Measurements from ENCODE around the gene DHCR7. TPM values are rescaled to one million over a fixed set of nuclear protein-coding genes. Genes with fewer than 3 reads are reported as not detected.
A peak's percentile ranks its signal among the peaks of the same experiment; 100 is the strongest.

DHCR7 gene
- total RNA-seq, 6 donors from 2014 or later, result 5.2 to 96.1 (median 66.4) TPM

GRCh38 chr11:71418643-71419042, 29.6 kb downstream of the DHCR7 start:
- Histone ChIP-seq H3K27ac (no peak overlapping the region), H3K4me1 (no peaks in the 10 kb centered on the region), H3K36me3 (no peaks in the 10 kb centered on the region), H3K9me3 (no peaks in the 10 kb centered on the region), H3K4me3 (no peak overlapping the region), H3K27me3 (no peaks in the 10 kb centered on the region)
- DNase-seq (no peak), ATAC-seq (ENCODE audit: low FRiP score in 2 of 2) (no peak)
- 62 to 81% methylated on average over 4 to 8 of the region's 8 CpGs for WGBS, 2 donors
- no peak for TF ChIP-seq EP300 (IDR thresholded peaks at IDR 0.05)
- no peak for TF ChIP-seq POLR2AphosphoS5 (IDR thresholded peaks at IDR 0.05)
- TF ChIP-seq, protein P1, sequence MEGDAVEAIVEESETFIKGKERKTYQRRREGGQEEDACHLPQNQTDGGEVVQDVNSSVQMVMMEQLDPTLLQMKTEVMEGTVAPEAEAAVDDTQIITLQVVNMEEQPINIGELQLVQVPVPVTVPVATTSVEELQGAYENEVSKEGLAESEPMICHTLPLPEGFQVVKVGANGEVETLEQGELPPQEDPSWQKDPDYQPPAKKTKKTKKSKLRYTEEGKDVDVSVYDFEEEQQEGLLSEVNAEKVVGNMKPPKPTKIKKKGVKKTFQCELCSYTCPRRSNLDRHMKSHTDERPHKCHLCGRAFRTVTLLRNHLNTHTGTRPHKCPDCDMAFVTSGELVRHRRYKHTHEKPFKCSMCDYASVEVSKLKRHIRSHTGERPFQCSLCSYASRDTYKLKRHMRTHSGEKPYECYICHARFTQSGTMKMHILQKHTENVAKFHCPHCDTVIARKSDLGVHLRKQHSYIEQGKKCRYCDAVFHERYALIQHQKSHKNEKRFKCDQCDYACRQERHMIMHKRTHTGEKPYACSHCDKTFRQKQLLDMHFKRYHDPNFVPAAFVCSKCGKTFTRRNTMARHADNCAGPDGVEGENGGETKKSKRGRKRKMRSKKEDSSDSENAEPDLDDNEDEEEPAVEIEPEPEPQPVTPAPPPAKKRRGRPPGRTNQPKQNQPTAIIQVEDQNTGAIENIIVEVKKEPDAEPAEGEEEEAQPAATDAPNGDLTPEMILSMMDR (IDR thresholded peaks at IDR 0.05), result no peak
- TF ChIP-seq POLR2A (IDR thresholded peaks at IDR 0.05), result no peak

DNA sequence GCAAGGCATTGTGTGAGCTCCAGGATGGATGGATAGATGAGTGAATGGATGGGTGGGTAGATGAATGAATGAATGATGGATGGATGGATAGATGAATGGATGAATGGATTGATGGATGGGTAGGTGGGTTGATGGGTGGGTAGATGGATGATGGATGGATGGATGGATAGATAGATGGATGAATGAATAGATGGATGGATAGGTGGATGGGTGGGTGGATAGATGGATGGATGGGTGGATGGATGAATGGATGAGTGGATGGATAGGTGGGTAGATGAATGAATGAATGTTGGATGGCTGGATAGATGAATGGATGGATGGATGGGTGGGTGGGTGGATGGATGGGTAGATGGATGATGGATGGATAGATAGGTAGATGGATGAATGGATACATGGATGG, 33.5 kb downstream of the DHCR7 start:
- no peaks in the 10 kb centered on the region for H3K36me3 ChIP-seq
- H3K27ac ChIP-seq, result no peak overlapping the region
- ATAC-seq (ENCODE audit: low FRiP score in 2 of 2) (no peak), DNase-seq (no peak)
- no peaks in the 10 kb centered on the region for H3K4me1 ChIP-seq
- TF ChIP-seq, protein P1 (IDR thresholded peaks at IDR 0.05), result no peak
- no peak for TF ChIP-seq POLR2AphosphoS5 (IDR thresholded peaks at IDR 0.05)
- no peak for TF ChIP-seq POLR2A (IDR thresholded peaks at IDR 0.05)
- no peaks in the 10 kb centered on the region for H3K9me3 ChIP-seq
- no peaks in the 10 kb centered on the region for H3K27me3 ChIP-seq
- H3K4me3 ChIP-seq, result no peak overlapping the region

GRCh38 chr11:71410363-71410966, 37.7 kb downstream of the DHCR7 start:
- H3K9me3 ChIP-seq, result no peaks in the 10 kb centered on the region
- TF ChIP-seq, protein P1 (IDR thresholded peaks at IDR 0.05), result no peak
- TF ChIP-seq POLR2A (IDR thresholded peaks at IDR 0.05), result no peak
- TF ChIP-seq EP300 (IDR thresholded peaks at IDR 0.05), result no peak
- no peak for TF ChIP-seq POLR2AphosphoS5 (IDR thresholded peaks at IDR 0.05)
- no peaks in the 10 kb centered on the region for H3K36me3 ChIP-seq
- DNase-seq, result no peak
- 78 to 79% methylated on average over 7 of the region's 7 CpGs for WGBS, 2 donors
- no peak overlapping the region for H3K27ac ChIP-seq
- no peaks in the 10 kb centered on the region for H3K4me1 ChIP-seq
- H3K4me3 ChIP-seq, result no peak overlapping the region
- H3K27me3 ChIP-seq, result no peaks in the 10 kb centered on the region
- ATAC-seq (ENCODE audit: low FRiP score in 2 of 2), result no peak

DNA sequence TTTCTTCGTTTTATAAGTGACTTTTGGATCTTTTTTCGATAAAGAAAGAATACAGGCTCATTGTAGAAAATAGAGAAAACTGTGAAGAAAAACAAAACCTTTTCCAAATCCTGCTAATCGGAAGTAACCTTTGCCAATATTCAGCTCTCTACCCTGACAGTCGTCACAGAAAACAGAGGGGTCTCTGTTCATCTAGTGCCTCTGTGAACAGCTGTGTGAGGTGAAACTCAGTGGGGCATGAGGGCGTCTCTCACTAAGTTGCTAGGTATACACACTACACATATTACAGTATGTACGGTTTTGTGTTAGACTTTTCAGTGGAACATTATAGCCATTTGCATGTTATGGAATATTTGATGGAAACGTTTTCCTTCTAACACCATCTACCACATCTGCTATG, 39.4 kb downstream of the DHCR7 start:
- no peak overlapping the region for H3K4me3 ChIP-seq
- H3K27me3 ChIP-seq, result no peaks in the 10 kb centered on the region
- H3K27ac ChIP-seq, result no peak overlapping the region
- H3K36me3 ChIP-seq, result no peaks in the 10 kb centered on the region
- no peaks in the 10 kb centered on the region for H3K9me3 ChIP-seq
- WGBS, 2 donors, result 79 to 80% methylated on average over 7 of the region's 7 CpGs
- H3K4me1 ChIP-seq, result no peaks in the 10 kb centered on the region
- no peak for TF ChIP-seq EP300 (IDR thresholded peaks at IDR 0.05)
- TF ChIP-seq POLR2AphosphoS5 (IDR thresholded peaks at IDR 0.05), result no peak
- TF ChIP-seq, protein P1 (IDR thresholded peaks at IDR 0.05), result no peak
- DNase-seq (no peak), ATAC-seq (ENCODE audit: low FRiP score in 2 of 2) (no peak)

DNA sequence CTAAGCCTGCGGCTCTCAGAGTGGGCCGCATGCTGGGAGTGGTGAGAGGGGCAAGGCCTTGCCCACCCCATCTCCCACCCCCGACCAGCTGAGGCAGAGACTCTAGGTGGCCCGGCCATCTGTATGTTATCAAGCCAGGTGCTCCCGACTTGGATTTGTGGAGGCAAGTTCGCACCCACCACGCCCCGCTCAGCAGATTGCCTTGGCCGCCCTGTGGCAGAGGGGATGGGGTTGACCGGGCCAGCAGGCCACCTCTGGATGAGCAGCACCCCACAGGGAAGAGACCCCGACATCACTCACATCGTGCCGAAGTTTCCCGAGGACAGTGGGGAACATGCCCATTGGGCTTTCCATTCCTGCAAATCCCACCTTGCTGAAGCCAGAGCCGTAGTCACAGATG, 40.8 kb downstream of the DHCR7 start:
- TF ChIP-seq POLR2A (IDR thresholded peaks at IDR 0.05) (no peak), POLR2AphosphoS5 (IDR thresholded peaks at IDR 0.05) (no peak), EP300 (IDR thresholded peaks at IDR 0.05) (no peak)
- TF ChIP-seq, protein P1 (IDR thresholded peaks at IDR 0.05), result no peak
- Histone ChIP-seq H3K9me3 (no peaks in the 10 kb centered on the region), H3K27me3 (no peaks in the 10 kb centered on the region), H3K4me1 (no peaks in the 10 kb centered on the region), H3K27ac (no peak overlapping the region), H3K36me3 (no peaks in the 10 kb centered on the region), H3K4me3 (no peak overlapping the region)
- DNase-seq (peak in 1 of 2 donors; percentile 56), ATAC-seq (ENCODE audit: low FRiP score in 2 of 2) (peak in 1 of 2 donors; percentile 20)
- WGBS, 2 donors, result 86 to 93% methylated on average over 11 to 15 of the region's 15 CpGs

Measured in upper lobe of left lung (tissue), 6 donors.